Upper lobe of right lung (tissue), 1 donor: ENCODE data around the gene TBC1D22B. TPM values are rescaled to one million over a fixed set of nuclear protein-coding genes. Genes with fewer than 3 reads are reported as not detected.

Source experiments
- ATAC-seq: fragments of 200-7000 bp; cut with Tn5 transposase; one replicate; pipeline ENCODE4 v1.9.1; 2020; ENCODE audit warnings: mild to moderate bottlenecking, moderate library complexity
- DNase-seq: peaks from one replicate; pipeline ENCODE4 v3.0.0-alpha.2; 2020
- H3K27ac ChIP-seq: fragments of 200-600 bp; one replicate; pipeline ENCODE4 v1.8.0; 2022
- H3K27me3 ChIP-seq: fragments of 200-600 bp; one replicate; pipeline ENCODE4 v1.8.0; 2022; ENCODE audit warnings: mild to moderate bottlenecking
- H3K36me3 ChIP-seq: fragments of 200-600 bp; one replicate; pipeline ENCODE4 v1.8.0; 2022
- H3K4me1 ChIP-seq: fragments of 200-600 bp; one replicate; pipeline ENCODE4 v1.8.0; 2022
- H3K4me3 ChIP-seq: fragments of 200-600 bp; one replicate; pipeline ENCODE4 v1.8.0; 2022; ENCODE audit warnings: mild to moderate bottlenecking
- H3K9me3 ChIP-seq: fragments of 200-600 bp; one replicate; pipeline ENCODE4 v1.8.0; 2022
- intact Hi-C: fragments of 100-400 bp; cut with DNase I; formaldehyde crosslinking; loops from one replicate; pipeline ENCODE4 v1.11.0; 2022
- total RNA-seq: library from RNA; stranded (reverse); fragmentation: NEBNext Ultra II Directional; extraction: Animal tissue kit (Norgen Biotek cat#: 25700); gene quantifications from one replicate; pipeline ENCODE4 v1.2.1, GENCODE V29; 2021
- TF ChIP-seq, protein P1 (sequence below): fragments of 200-600 bp; IDR thresholded peaks from one replicate; pipeline ENCODE4 v1.8.0; 2022; ENCODE audit warnings: antibody characterized with exemption
- donor health status: DM: no; HTN: yes; CAD: no; lungs with severe emphysema.

Gene TBC1D22B
- total RNA-seq, 1 donor from 2014 or later: 12.4 TPM

DNA sequence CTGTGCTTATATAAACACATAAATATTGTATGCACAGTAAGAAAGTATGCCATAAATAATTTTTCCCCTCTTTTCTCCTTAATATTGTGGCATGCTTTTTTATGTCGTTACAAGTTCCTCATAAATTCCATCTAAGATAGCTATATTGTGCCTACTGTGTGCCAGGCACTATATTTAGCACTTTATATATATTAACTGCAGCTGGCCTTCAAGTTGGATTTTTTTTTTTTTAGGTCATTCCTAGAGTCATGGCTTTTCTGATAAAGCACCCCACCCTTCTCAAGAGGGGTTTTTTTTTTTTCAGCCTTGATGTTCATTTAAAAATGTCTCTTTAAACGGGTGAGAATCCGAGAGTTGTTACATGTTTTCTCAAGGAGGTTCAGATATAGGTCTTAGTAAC is 53.4 kb downstream of the TBC1D22B start:
- Histone ChIP-seq H3K27me3 (no peaks in the 10 kb centered on the region), H3K27ac (no peak overlapping the region), H3K9me3 (no peaks in the 10 kb centered on the region), H3K36me3 (peaks cover 27% of the 10 kb centered on the region), H3K4me1 (peaks cover 7% of the 10 kb centered on the region), H3K4me3 (no peak overlapping the region)
- ATAC-seq (no peak), DNase-seq (no peak)
- intact Hi-C loops: no loop called here
- TF ChIP-seq, protein P1, sequence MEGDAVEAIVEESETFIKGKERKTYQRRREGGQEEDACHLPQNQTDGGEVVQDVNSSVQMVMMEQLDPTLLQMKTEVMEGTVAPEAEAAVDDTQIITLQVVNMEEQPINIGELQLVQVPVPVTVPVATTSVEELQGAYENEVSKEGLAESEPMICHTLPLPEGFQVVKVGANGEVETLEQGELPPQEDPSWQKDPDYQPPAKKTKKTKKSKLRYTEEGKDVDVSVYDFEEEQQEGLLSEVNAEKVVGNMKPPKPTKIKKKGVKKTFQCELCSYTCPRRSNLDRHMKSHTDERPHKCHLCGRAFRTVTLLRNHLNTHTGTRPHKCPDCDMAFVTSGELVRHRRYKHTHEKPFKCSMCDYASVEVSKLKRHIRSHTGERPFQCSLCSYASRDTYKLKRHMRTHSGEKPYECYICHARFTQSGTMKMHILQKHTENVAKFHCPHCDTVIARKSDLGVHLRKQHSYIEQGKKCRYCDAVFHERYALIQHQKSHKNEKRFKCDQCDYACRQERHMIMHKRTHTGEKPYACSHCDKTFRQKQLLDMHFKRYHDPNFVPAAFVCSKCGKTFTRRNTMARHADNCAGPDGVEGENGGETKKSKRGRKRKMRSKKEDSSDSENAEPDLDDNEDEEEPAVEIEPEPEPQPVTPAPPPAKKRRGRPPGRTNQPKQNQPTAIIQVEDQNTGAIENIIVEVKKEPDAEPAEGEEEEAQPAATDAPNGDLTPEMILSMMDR: no peak

DNA sequence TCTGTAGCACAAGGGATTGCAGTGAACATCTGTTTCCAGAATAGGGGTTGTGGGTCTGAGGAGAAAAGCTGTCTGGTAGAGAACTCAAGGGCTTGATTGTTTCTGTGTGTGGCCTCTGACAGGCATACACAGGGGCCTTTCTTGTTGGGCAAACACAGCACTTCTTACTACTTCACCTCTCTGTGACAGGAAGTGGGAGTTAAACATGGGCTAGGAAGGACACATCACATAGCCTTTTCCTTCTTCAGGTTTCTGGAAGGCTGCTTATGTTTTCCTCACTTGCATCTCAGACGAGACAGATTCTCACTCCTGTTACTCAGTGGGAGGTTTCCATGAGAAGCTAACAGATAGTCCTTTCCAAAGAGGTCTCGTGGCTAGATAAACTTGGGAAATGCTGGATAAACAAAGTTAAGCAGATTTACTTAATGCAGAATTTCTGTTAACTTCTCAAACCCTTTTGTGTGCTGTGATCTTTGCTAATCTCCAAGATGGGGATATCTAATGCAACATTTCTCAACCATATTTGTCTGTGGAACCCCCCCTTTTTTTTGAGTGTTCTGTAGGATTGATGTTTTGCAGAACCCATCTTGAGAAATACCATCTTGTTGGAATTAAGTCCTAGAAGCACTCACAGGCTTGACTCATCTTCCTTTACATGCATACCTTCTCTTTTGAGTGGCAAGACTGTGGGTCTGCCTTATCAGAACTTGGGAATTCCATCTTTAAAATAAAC is 54.3 kb downstream of the TBC1D22B start:
- no peaks in the 10 kb centered on the region for H3K27me3 ChIP-seq
- intact Hi-C loops: no loop called here
- TF ChIP-seq, protein P1: no peak
- no peak overlapping the region for H3K4me3 ChIP-seq
- DNase-seq (no peak), ATAC-seq (no peak)
- H3K4me1 ChIP-seq: peaks cover 7% of the 10 kb centered on the region
- H3K9me3 ChIP-seq: no peaks in the 10 kb centered on the region
- H3K36me3 ChIP-seq: peaks cover 36% of the 10 kb centered on the region
- no peak overlapping the region for H3K27ac ChIP-seq

GRCh38 chr6:37313723-37314486 is 56.3 kb downstream of the TBC1D22B start:
- intact Hi-C loops: no loop called here
- no peak for DNase-seq
- peaks cover 54% of the 10 kb centered on the region for H3K36me3 ChIP-seq
- H3K27me3 ChIP-seq: no peaks in the 10 kb centered on the region
- H3K4me1 ChIP-seq: peaks cover 2% of the 10 kb centered on the region
- ATAC-seq: no peak
- H3K27ac ChIP-seq: no peak overlapping the region
- H3K4me3 ChIP-seq: no peak overlapping the region
- TF ChIP-seq, protein P1: no peak
- no peaks in the 10 kb centered on the region for H3K9me3 ChIP-seq

DNA sequence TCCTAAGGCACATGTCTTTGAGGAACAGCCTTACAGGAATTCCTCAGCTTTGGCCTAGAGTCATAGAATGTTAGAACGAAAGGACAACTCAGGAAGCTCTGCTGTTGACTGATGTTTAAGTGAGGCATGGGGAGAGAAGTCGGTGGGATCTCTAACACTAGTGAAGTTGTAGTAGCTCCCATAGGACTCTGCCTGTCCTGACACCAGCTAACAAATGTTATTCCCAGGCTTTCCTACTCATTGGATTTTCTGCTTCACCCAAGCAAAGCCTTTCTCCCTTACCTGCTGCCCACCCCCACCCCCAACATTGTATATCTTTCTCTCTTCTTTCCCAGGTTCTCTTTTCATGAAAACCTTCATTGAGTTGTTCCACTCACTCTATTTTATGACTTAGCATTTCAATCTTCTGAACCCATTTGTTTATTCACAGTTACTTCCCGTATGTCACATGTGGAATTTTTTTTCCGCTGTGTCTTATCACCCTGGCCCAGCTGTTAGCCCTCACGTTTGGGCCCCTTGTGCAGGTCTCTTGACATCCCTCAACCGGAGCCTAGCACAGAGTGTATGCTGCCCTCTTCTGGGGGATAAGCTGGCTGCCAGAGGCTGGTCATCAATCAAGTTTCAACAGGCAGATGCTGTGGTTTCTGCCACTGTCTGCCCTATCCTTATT is 57.0 kb downstream of the TBC1D22B start:
- H3K4me1 ChIP-seq: no peaks in the 10 kb centered on the region
- H3K4me3 ChIP-seq: no peak overlapping the region
- no peak for DNase-seq
- intact Hi-C loops: no loop called here
- TF ChIP-seq, protein P1: peak; percentile 41
- no peak overlapping the region for H3K27ac ChIP-seq
- peak; percentile 64 for ATAC-seq
- H3K27me3 ChIP-seq: no peaks in the 10 kb centered on the region
- H3K9me3 ChIP-seq: no peaks in the 10 kb centered on the region
- H3K36me3 ChIP-seq: peaks cover 62% of the 10 kb centered on the region

GRCh38 chr6:37315157-37315515 is 57.6 kb downstream of the TBC1D22B start:
- Histone ChIP-seq H3K4me1 (no peaks in the 10 kb centered on the region), H3K27me3 (no peaks in the 10 kb centered on the region), H3K4me3 (no peak overlapping the region), H3K9me3 (no peaks in the 10 kb centered on the region), H3K36me3 (peaks cover 67% of the 10 kb centered on the region), H3K27ac (no peak overlapping the region)
- ATAC-seq (no peak), DNase-seq (no peak)
- intact Hi-C loops: no loop called here
- TF ChIP-seq, protein P1: no peak
